Upper lobe of left lung (tissue), 6 donors: ENCODE data around the gene C19orf85. TPM values are rescaled to one million over a fixed set of nuclear protein-coding genes. Genes with fewer than 3 reads are reported as not detected.
"Not testable (repeated sequence)": the region's sequence is repeated elsewhere in the genome, so short reads cannot be mapped to it uniquely, and the experiment has no call there.

Experiments
- ATAC-seq, 2 donors: fragments of 200-7000 bp; cut with Tn5 transposase; one replicate each; pipeline ENCODE4 v1.9.1; 2022; ENCODE audit warnings: mild to moderate bottlenecking in 2 of 2, moderate library complexity in 2 of 2; ENCODE audit not compliant: low FRiP score in 2 of 2
- DNase-seq, 2 donors: peaks; one replicate each; pipeline ENCODE4 v3.0.0-alpha.2; 2019 to 2020
- H3K27ac ChIP-seq, 4 donors: fragments of 200-600 bp; sonication (generic); one replicate each; pipeline ENCODE4 v1.5.1; 2016 to 2019
- H3K27me3 ChIP-seq, 4 donors: fragments of 200-600 bp; sonication (generic); one replicate each; pipeline ENCODE4 v1.5.1; 2017 to 2019
- H3K36me3 ChIP-seq, 4 donors: fragments of 200-600 bp; sonication (generic); one replicate each; pipeline ENCODE4 v1.5.1; 2016 to 2019
- H3K4me1 ChIP-seq, 4 donors: fragments of 200-600 bp; sonication (generic); one replicate each; pipeline ENCODE4 v1.5.1; 2018 to 2019
- H3K4me3 ChIP-seq, 4 donors: fragments of 200-600 bp; sonication (generic); one replicate each; pipeline ENCODE4 v1.5.1; 2017 to 2019; ENCODE audit warnings: mild to moderate bottlenecking in 2 of 4, moderate library complexity in 1 of 4
- H3K9me3 ChIP-seq, 4 donors: fragments of 200-600 bp; sonication (generic); one replicate each; pipeline ENCODE4 v1.5.1; 2018 to 2019
- CTCF ChIP-seq, 6 experiments: fragments of 450-650 bp in 4 of 6; fragments of 200-600 bp in 2 of 6; sonication (generic) in 2 of 6; IDR thresholded peaks; one replicate each; pipeline ENCODE4 v1.5.1; 2016 to 2019; ENCODE audit warnings: antibody characterized with exemption in 6 of 6
- EP300 ChIP-seq, 4 donors: sonication (generic); formaldehyde crosslinking; IDR thresholded peaks; one replicate each; pipeline ENCODE4 v1.5.1; 2017; ENCODE audit warnings: antibody characterized with exemption in 4 of 4, control low read depth in 2 of 4
- POLR2A ChIP-seq, 4 donors: fragments of 450-650 bp; IDR thresholded peaks; one replicate each; pipeline ENCODE4 v1.5.1; 2016 to 2017; ENCODE audit warnings: antibody characterized with exemption in 4 of 4, mild to moderate bottlenecking in 2 of 4
- POLR2AphosphoS5 ChIP-seq, 2 donors: sonication (generic); formaldehyde crosslinking; IDR thresholded peaks; one replicate each; pipeline ENCODE4 v1.5.1; 2017; ENCODE audit warnings: antibody characterized with exemption in 2 of 2
- WGBS, 2 donors: methylation state at CpG; one replicate each; pipeline ENCODE4 v1.1.5; 2017 to 2018; 5-methylcytosine and 5-hydroxymethylcytosine counted together
- total RNA-seq, 6 donors: library from RNA; depleted of rRNA in 4 of 6; stranded (reverse); fragments of >200 nt in 4 of 6; gene quantifications; one replicate each; pipeline versions ENCODE4 v1.1.0 to v1.2.1, GENCODE V29; 2016 to 2021
- donor health status: DM: no; HTN: no; CAD: no; lungs with moderate emphysema.
- donor health status: DM: no; HTN: yes; CAD: no; lungs with severe emphysema.

The C19orf85 gene
- total RNA-seq, 6 donors from 2014 or later: not detected

- ATAC-seq (no peak), DNase-seq (no peak)
- H3K27ac ChIP-seq: no peak overlapping the region
- TF ChIP-seq EP300 (IDR thresholded peaks at IDR 0.05): no peak
- no peak for TF ChIP-seq POLR2A (IDR thresholded peaks at IDR 0.05)
- no peak for TF ChIP-seq POLR2AphosphoS5 (IDR thresholded peaks at IDR 0.05)
- no peak for TF ChIP-seq CTCF (IDR thresholded peaks at IDR 0.05)
- H3K9me3 ChIP-seq: no peaks in the 10 kb centered on the region
- no peak overlapping the region for H3K4me3 ChIP-seq
- peaks cover under 1 to 7% (median under 1%) of the 10 kb centered on the region in 4 donors for H3K4me1 ChIP-seq
- peaks cover 0 to 5% (median 0%) of the 10 kb centered on the region in 4 donors for H3K27me3 ChIP-seq
- 28 to 60% methylated on average over 2 of the region's 2 CpGs for WGBS, 2 donors
- H3K36me3 ChIP-seq: no peaks in the 10 kb centered on the region
Observed at GRCh38 chr19:55498246-55498840, 33.8 kb upstream of the C19orf85 start.

- H3K4me1 ChIP-seq: peaks cover 0 to 7% (median 0%) of the 10 kb centered on the region in 4 donors
- WGBS, 2 donors: 73 to 91% methylated on average over 9 to 13 of the region's 13 CpGs
- H3K27me3 ChIP-seq: peaks cover 0 to 7% (median 0%) of the 10 kb centered on the region in 4 donors
- no peak for TF ChIP-seq EP300 (IDR thresholded peaks at IDR 0.05)
- no peak for TF ChIP-seq POLR2A (IDR thresholded peaks at IDR 0.05)
- no peak for TF ChIP-seq CTCF (IDR thresholded peaks at IDR 0.05)
- TF ChIP-seq POLR2AphosphoS5 (IDR thresholded peaks at IDR 0.05): no peak
- H3K9me3 ChIP-seq: no peaks in the 10 kb centered on the region
- H3K36me3 ChIP-seq: no peaks in the 10 kb centered on the region
- no peak overlapping the region for H3K27ac ChIP-seq
- ATAC-seq: no peak
- H3K4me3 ChIP-seq: no peak overlapping the region
- DNase-seq: no peak
Observed at GRCh38 chr19:55497763-55498162, 33.2 kb upstream of the C19orf85 start.

DNA sequence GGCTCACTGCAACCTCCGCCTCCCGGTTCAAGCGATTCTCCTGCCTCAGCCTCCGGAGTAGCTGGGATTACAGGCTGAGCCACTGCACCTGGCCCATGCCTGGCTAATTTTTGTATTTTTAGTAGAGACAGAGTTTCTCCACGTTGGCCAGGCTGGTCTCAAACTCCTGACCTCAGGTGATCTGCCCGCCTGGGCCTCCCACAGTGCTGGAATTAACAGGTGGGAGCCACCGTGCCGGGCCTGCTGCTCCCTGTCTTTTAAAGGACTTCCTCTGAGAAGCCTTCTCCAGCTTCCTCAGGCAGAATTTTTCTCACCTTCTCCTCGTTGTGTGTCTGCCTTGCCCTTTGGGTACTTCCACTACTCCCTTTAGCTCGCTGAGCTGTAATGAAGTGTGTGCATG is 32.3 kb upstream of the C19orf85 start:
- ATAC-seq, H3K9me3 ChIP-seq, H3K27me3 ChIP-seq, H3K27ac ChIP-seq, DNase-seq, H3K4me3 ChIP-seq, H3K4me1 ChIP-seq, H3K36me3 ChIP-seq: not testable (repeated sequence)
- WGBS, 2 donors: 76 to 77% methylated on average over 10 of the region's 10 CpGs

- DNase-seq: no peak
- peaks cover 0 to 7% (median 0%) of the 10 kb centered on the region in 4 donors for H3K4me1 ChIP-seq
Observed at GRCh38 chr19:55495646-55496349, 31.2 kb upstream of the C19orf85 start.

More at GRCh38 chr19:55495646-55496349, 31.2 kb upstream of the C19orf85 start:
- Histone ChIP-seq H3K27ac (no peak overlapping the region), H3K36me3 (no peaks in the 10 kb centered on the region), H3K27me3 (peaks cover 0 to 7% (median 0%) of the 10 kb centered on the region in 4 donors), H3K9me3 (no peaks in the 10 kb centered on the region), H3K4me3 (no peak overlapping the region)
- ATAC-seq: no peak
- WGBS, 2 donors: 82 to 89% methylated on average over 9 to 11 of the region's 11 CpGs
- no peak for TF ChIP-seq POLR2A (IDR thresholded peaks at IDR 0.05)
- no peak for TF ChIP-seq CTCF (IDR thresholded peaks at IDR 0.05)
- no peak for TF ChIP-seq EP300 (IDR thresholded peaks at IDR 0.05)
- TF ChIP-seq POLR2AphosphoS5 (IDR thresholded peaks at IDR 0.05): no peak
